ENCODE results near the gene ZNF684. TPM values are rescaled to one million over a fixed set of nuclear protein-coding genes. Genes with fewer than 3 reads are reported as not detected.

Gene ZNF684
- total RNA-seq, 3 donors from 2014 or later = 4.0 to 8.2 (median 5.9) TPM

DNA sequence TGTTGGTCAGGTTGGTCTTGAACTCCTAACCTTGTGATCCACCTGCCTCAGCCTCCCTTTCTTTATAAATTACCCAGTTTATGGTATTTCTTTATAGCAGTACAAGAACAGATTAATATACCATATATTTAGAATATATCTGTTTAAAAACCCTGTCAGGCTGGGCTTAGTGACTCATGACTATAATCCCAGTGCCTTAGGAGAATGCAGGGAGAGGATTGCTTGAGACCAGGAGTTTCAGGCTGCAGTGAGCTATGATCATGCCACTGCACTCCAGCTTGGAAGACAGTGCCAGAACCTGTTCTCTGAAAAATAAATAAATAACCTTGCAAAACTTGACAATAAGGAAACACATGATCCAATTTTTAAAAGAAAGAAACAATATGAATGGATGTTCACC, 43.9 kb downstream of the ZNF684 start:
- H3K4me1 ChIP-seq = no peaks in the 10 kb centered on the region
- TF ChIP-seq, protein P1, sequence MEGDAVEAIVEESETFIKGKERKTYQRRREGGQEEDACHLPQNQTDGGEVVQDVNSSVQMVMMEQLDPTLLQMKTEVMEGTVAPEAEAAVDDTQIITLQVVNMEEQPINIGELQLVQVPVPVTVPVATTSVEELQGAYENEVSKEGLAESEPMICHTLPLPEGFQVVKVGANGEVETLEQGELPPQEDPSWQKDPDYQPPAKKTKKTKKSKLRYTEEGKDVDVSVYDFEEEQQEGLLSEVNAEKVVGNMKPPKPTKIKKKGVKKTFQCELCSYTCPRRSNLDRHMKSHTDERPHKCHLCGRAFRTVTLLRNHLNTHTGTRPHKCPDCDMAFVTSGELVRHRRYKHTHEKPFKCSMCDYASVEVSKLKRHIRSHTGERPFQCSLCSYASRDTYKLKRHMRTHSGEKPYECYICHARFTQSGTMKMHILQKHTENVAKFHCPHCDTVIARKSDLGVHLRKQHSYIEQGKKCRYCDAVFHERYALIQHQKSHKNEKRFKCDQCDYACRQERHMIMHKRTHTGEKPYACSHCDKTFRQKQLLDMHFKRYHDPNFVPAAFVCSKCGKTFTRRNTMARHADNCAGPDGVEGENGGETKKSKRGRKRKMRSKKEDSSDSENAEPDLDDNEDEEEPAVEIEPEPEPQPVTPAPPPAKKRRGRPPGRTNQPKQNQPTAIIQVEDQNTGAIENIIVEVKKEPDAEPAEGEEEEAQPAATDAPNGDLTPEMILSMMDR (IDR thresholded peaks at IDR 0.05) = no peak
- no peak for TF ChIP-seq POLR2AphosphoS5 (IDR thresholded peaks at IDR 0.05)
- TF ChIP-seq POLR2A (IDR thresholded peaks at IDR 0.05) = no peak
- intact Hi-C loops (cut with DNase I; ENCODE audit: low total_unique reads) = no loop called here
- no peaks in the 10 kb centered on the region for H3K9me3 ChIP-seq
- H3K36me3 ChIP-seq = no peaks in the 10 kb centered on the region
- no peaks in the 10 kb centered on the region for H3K27me3 ChIP-seq
- DNase-seq (ENCODE audit: low spot score in 2 of 2) = no peak
- no peak overlapping the region for H3K27ac ChIP-seq
- H3K4me3 ChIP-seq = no peak overlapping the region

DNA sequence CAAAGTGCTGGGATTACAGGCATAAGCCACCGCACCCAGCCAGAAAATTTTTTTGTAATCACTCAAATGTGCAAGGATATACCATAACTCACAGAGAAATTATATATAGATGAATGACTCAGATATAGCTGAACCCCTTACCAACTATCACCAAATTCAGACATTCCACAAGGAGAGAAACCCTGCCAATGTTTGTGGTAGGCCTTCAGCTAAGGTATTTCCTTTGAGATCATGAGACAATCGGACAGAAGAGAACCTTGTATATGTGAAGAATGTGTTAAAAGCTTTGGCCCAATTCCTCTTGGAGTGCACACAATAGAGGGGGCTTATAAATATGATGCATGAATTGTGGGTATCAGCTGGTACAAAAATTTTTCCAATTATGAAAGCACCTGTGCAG, 50.7 kb downstream of the ZNF684 start:
- no peak for DNase-seq (ENCODE audit: low spot score in 2 of 2)
- Histone ChIP-seq H3K27me3 (no peaks in the 10 kb centered on the region), H3K27ac (no peak overlapping the region), H3K9me3 (no peaks in the 10 kb centered on the region), H3K36me3 (no peaks in the 10 kb centered on the region), H3K4me1 (peaks cover 0 to 5% of the 10 kb centered on the region in 2 donors), H3K4me3 (no peak overlapping the region)
- TF ChIP-seq POLR2A (IDR thresholded peaks at IDR 0.05) = no peak
- TF ChIP-seq, protein P1 (IDR thresholded peaks at IDR 0.05) = no peak
- no peak for TF ChIP-seq POLR2AphosphoS5 (IDR thresholded peaks at IDR 0.05)
- intact Hi-C loops (cut with DNase I; ENCODE audit: low total_unique reads) = no loop called here

DNA sequence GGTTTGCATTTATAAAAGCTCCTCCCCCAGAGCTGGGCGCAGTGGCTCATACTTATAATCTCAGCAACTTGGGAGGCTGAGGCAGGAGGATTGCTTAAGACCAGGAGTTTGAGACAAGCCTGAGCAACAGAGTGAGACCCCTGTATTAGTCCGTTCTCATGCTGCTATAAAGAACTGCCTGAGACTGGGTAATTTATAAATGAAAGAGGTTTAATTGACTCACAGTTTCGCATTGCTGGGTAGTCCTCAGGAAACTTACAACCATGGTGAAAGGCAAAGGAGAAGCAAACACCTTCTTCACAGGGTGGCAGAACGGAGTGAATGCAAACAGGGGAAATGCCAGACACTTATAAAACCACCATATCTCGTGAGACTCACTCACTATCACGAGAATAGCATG, 52.5 kb downstream of the ZNF684 start:
- no peaks in the 10 kb centered on the region for H3K27me3 ChIP-seq
- H3K27ac ChIP-seq = peak overlapping the region in 1 of 2 donors; percentile 65

DNA sequence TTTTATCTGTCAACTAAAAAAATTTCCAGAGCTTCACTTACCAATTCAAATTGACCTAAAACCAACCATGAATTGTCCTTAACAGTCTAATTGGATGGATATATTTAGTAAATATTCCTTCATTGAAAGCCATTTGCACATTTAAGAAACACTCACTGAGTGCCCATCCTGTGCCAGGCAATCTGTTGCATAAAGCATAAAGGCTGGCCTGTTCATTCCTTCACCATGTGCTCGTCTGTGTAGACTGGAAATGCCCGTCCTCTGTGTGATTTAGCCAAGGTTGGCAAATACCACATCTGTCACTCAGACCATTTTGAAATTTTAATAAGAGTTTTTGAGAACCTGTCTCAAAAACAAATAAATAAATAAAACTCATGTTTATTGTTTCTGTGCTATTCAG, 57.1 kb downstream of the ZNF684 start:
- H3K4me3 ChIP-seq = no peak overlapping the region
- H3K36me3 ChIP-seq = no peaks in the 10 kb centered on the region
- intact Hi-C loops (cut with DNase I; ENCODE audit: low total_unique reads) = no loop called here
- TF ChIP-seq POLR2AphosphoS5 (IDR thresholded peaks at IDR 0.05) (no peak), POLR2A (IDR thresholded peaks at IDR 0.05) (no peak)
- TF ChIP-seq, protein P1 (IDR thresholded peaks at IDR 0.05) = no peak
- no peak overlapping the region for H3K27ac ChIP-seq
- H3K27me3 ChIP-seq = no peaks in the 10 kb centered on the region
- no peak for DNase-seq (ENCODE audit: low spot score in 2 of 2)
- H3K9me3 ChIP-seq = no peaks in the 10 kb centered on the region
- peaks cover 0 to 4% of the 10 kb centered on the region in 2 donors for H3K4me1 ChIP-seq

More for the DNA sequence above, 52.5 kb downstream of the ZNF684 start:
- TF ChIP-seq, protein P1 (IDR thresholded peaks at IDR 0.05) = no peak
- TF ChIP-seq POLR2A (IDR thresholded peaks at IDR 0.05) (no peak), POLR2AphosphoS5 (IDR thresholded peaks at IDR 0.05) (no peak)
- intact Hi-C loops (cut with DNase I; ENCODE audit: low total_unique reads) = no loop called here
- no peak overlapping the region for H3K4me3 ChIP-seq
- H3K4me1 ChIP-seq = peaks cover 0 to 5% of the 10 kb centered on the region in 2 donors
- DNase-seq (ENCODE audit: low spot score in 2 of 2) = no peak
- no peaks in the 10 kb centered on the region for H3K36me3 ChIP-seq
- no peaks in the 10 kb centered on the region for H3K9me3 ChIP-seq

DNA sequence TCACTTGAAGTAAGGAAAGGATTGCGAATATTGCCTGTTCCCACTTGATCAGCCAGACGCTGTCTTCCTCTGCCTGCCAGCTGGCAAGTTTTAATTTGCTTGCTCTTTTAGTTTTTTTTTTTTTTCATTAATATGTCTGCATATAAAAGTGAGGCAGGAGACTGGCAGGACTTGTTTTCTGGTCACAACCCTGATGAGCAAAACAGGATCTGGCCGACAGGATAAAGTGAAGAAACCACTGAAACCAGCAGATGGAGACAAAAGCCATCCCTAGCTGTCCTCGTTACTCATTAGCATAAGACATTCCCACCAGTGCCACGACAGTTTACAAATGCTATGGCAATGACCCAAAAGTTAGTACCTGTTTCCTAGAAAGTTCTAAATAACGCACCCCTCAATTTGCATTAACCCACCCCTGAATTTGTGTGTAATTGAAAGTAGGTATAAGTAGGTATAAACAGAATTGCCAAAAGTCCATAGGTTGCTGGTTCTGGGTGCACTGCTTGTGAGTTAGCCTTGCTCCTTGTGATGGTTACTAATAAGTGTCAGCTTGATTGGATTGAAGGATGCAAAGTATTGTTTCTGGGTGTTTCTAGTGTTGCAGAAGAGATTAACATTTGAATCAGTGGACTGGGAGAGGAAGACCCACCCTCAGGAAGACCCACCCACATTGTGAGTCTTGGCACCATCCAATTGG, 60.8 kb downstream of the ZNF684 start:
- intact Hi-C loops (cut with DNase I; ENCODE audit: low total_unique reads) = no loop called here
- Histone ChIP-seq H3K27ac (peak overlapping the region in 1 of 2 donors; percentile 51), H3K36me3 (no peaks in the 10 kb centered on the region), H3K4me1 (no peaks in the 10 kb centered on the region), H3K9me3 (no peaks in the 10 kb centered on the region), H3K4me3 (no peak overlapping the region), H3K27me3 (no peaks in the 10 kb centered on the region)
- DNase-seq (ENCODE audit: low spot score in 2 of 2) = peak in 1 of 2 donors; percentile 75
- TF ChIP-seq POLR2A (IDR thresholded peaks at IDR 0.05) = no peak
- peak in 1 of 3 donors; percentile 29 for TF ChIP-seq POLR2AphosphoS5 (IDR thresholded peaks at IDR 0.05)
- TF ChIP-seq, protein P1 (IDR thresholded peaks at IDR 0.05) = peak in 2 of 3 donors; percentile 42 to 67

All from breast epithelium (tissue), 4 donors.